WI38 (cell line): ENCODE results near the gene FAM78B.

Source experiments
- H3K4me3 ChIP-seq: 2 replicates; pipeline ENCODE4 v1.5.1; 2011; ENCODE audit warnings: low read depth, mild to moderate bottlenecking, control low read depth, low read length
- CTCF ChIP-seq: IDR thresholded peaks from 2 replicates; pipeline ENCODE4 v1.5.1; 2012; ENCODE audit warnings: low read depth, mild to moderate bottlenecking, control low read depth, low read length

FAM78B gene

DNA sequence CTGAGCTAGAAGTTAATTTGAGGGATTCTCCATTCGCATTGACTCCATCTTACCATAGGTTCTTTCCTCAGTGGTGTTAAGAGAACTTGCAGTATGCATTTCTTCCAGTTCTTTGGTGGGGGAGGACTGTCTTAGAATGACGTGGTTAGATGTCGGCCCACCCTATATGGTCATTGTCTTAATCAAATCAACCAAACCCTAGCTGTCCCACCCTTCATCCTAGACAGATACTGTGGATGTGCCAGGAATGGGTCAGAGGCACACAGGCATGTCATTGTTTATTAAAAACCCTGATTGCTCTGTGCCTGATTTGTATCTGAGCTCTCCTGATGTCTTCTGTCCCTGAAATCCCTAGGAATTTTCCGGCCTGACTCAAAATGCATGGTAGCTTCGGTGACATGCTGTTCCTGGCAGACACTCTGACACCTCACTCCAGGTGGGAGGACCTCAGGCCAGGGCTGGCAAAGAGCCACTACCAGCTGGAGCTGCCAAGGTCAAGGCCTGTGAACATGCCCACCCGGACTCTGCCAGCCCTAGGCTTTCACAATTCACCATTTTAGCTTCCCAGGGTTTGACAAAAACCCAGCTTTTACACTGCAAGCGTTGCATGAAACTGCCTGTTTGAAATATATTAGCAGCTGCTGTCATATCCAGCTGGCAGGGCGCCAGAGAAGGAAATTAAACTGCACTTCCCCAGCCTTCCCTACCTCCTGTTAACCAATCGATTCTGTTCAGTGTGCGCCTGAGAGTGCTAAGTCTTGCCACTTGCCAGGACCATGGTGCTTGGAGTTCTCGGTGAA, 134.0 kb downstream of the FAM78B start:
- TF ChIP-seq CTCF: no peak
- no peak overlapping the region for H3K4me3 ChIP-seq

DNA sequence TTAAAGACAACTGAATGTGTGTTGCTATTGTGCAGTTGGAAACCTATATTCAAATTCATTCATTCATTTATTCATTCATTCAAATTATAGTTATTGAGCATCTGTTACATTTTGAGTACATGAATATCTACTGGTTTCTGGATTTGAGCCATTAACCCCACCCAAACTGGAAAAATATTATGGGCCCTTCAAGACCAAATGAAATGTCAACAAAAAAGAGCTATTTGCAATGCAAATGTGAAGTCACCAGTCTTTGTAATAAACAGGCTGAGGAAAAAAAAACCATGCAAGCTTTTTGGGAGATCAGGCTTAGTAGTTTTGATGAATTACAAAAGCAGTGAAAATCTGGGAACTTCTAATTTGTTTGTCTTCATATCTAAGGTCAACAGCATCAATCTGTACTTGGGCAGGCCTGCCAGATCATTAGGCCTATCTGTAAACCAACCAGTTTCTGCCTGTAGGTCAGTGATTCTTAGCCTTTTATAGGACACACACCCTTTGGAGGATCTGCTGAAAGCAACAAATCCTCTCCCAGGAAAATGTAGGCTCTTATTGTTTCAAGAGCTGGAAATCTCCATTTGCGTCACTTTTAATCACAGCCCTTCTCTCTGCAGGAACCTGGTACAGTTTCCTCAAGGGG, 134.7 kb downstream of the FAM78B start:
- TF ChIP-seq CTCF: no peak
- H3K4me3 ChIP-seq: no peak overlapping the region

GRCh38 chr1:166029196-166029945, 137.4 kb downstream of the FAM78B start:
- TF ChIP-seq CTCF: no peak
- H3K4me3 ChIP-seq: no peak overlapping the region

DNA sequence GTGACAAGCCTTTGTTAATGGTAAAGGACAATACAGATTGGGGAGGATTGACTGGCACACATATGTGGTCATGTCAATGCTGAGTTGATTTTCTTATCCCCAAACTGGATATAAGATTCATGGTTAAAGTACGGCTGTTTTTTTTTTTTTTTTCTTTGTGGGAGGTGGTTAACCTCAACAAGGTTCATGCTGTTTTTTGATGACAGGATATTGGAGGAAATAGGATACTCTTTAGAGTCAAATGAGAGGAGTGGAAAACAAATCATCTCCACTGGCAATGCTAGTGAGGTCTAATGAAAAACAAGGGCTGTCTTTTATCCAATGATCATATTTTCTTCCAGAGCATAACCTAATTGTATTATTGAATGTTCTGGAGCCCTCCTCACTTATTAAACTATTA, 140.2 kb downstream of the FAM78B start:
- no peak for TF ChIP-seq CTCF
- no peak overlapping the region for H3K4me3 ChIP-seq

- no peak overlapping the region for H3K4me3 ChIP-seq
- no peak for TF ChIP-seq CTCF
Observed at GRCh38 chr1:166026143-166026542, 140.7 kb downstream of the FAM78B start.

- no peak for TF ChIP-seq CTCF
- H3K4me3 ChIP-seq: no peak overlapping the region
Observed at GRCh38 chr1:166020210-166020609, 146.6 kb downstream of the FAM78B start.
